Measurements from ENCODE around the gene ETFDH. TPM values are rescaled to one million over a fixed set of nuclear protein-coding genes. Genes with fewer than 3 reads are reported as not detected.

The ETFDH gene
- total RNA-seq, 1 experiment from 2014 or later, result 12.4 TPM

DNA sequence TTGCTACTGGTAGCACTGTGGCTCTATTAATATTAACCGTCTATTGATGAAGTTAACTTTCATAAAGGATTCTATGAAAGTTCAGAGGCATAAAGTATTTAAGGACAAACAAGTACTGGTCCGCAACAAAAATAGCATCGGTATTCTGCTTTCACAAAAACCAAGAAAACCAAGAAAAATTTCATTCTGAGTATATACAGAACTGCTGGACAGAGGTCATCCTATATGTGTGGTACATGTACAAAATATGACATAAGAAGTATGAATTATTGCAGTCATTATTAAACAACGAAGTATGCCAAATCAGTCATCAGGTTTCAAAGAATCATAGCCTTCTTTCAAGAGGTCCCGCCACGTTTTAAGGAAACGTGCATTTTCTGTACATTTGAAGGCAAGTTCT is 2.8 kb upstream of the ETFDH start:
- CTCF ChIA-PET, result interaction anchor here (1.1 kb wide), 1 partner anchor 9 kb away, joined by 3 read pairs; no protein-coding TSS in a partner anchor
- no peak overlapping the region for H3K4me3 Mint-ChIP-seq
- no peak for TF ChIP-seq TCF7 (CRISPR knock-in tag; IDR thresholded peaks at IDR 0.05; ENCODE audit: low read depth)
- TF ChIP-seq ZNF396 (CRISPR knock-in tag; IDR thresholded peaks at IDR 0.05; ENCODE audit: borderline replicate concordance), result no peak
- no peak for TF ChIP-seq PRDM15 (CRISPR knock-in tag; IDR thresholded peaks at IDR 0.05)
- TF ChIP-seq ZNF281 (CRISPR knock-in tag; IDR thresholded peaks at IDR 0.05), result no peak
- no peak for TF ChIP-seq ZNF532 (CRISPR knock-in tag; IDR thresholded peaks at IDR 0.05; ENCODE audit: borderline replicate concordance)
- TF ChIP-seq ELF4 (CRISPR knock-in tag; IDR thresholded peaks at IDR 0.05; ENCODE audit: low read depth), result no peak
- TF ChIP-seq, protein P1, sequence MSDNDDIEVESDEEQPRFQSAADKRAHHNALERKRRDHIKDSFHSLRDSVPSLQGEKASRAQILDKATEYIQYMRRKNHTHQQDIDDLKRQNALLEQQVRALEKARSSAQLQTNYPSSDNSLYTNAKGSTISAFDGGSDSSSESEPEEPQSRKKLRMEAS (CRISPR knock-in tag; IDR thresholded peaks at IDR 0.05), result no peak
- no peak for TF ChIP-seq SOX15 (CRISPR knock-in tag; IDR thresholded peaks at IDR 0.05)
- no peak for TF ChIP-seq TEAD1 (CRISPR knock-in tag; IDR thresholded peaks at IDR 0.05)
- TF ChIP-seq, protein P2, sequence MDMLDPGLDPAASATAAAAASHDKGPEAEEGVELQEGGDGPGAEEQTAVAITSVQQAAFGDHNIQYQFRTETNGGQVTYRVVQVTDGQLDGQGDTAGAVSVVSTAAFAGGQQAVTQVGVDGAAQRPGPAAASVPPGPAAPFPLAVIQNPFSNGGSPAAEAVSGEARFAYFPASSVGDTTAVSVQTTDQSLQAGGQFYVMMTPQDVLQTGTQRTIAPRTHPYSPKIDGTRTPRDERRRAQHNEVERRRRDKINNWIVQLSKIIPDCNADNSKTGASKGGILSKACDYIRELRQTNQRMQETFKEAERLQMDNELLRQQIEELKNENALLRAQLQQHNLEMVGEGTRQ (CRISPR knock-in tag; IDR thresholded peaks at IDR 0.05), result no peak
- TF ChIP-seq, protein P3, sequence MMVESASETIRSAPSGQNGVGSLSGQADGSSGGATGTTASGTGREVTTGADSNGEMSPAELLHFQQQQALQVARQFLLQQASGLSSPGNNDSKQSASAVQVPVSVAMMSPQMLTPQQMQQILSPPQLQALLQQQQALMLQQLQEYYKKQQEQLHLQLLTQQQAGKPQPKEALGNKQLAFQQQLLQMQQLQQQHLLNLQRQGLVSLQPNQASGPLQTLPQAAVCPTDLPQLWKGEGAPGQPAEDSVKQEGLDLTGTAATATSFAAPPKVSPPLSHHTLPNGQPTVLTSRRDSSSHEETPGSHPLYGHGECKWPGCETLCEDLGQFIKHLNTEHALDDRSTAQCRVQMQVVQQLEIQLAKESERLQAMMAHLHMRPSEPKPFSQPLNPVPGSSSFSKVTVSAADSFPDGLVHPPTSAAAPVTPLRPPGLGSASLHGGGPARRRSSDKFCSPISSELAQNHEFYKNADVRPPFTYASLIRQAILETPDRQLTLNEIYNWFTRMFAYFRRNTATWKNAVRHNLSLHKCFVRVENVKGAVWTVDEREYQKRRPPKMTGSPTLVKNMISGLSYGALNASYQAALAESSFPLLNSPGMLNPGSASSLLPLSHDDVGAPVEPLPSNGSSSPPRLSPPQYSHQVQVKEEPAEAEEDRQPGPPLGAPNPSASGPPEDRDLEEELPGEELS (CRISPR knock-in tag; IDR thresholded peaks at IDR 0.05), result no peak
- TF ChIP-seq, protein P4, sequence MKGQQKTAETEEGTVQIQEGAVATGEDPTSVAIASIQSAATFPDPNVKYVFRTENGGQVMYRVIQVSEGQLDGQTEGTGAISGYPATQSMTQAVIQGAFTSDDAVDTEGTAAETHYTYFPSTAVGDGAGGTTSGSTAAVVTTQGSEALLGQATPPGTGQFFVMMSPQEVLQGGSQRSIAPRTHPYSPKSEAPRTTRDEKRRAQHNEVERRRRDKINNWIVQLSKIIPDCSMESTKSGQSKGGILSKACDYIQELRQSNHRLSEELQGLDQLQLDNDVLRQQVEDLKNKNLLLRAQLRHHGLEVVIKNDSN (CRISPR knock-in tag; IDR thresholded peaks at IDR 0.05), result no peak
- TF ChIP-seq HMGA2 (CRISPR knock-in tag; IDR thresholded peaks at IDR 0.05), result no peak
- TF ChIP-seq, protein P5, sequence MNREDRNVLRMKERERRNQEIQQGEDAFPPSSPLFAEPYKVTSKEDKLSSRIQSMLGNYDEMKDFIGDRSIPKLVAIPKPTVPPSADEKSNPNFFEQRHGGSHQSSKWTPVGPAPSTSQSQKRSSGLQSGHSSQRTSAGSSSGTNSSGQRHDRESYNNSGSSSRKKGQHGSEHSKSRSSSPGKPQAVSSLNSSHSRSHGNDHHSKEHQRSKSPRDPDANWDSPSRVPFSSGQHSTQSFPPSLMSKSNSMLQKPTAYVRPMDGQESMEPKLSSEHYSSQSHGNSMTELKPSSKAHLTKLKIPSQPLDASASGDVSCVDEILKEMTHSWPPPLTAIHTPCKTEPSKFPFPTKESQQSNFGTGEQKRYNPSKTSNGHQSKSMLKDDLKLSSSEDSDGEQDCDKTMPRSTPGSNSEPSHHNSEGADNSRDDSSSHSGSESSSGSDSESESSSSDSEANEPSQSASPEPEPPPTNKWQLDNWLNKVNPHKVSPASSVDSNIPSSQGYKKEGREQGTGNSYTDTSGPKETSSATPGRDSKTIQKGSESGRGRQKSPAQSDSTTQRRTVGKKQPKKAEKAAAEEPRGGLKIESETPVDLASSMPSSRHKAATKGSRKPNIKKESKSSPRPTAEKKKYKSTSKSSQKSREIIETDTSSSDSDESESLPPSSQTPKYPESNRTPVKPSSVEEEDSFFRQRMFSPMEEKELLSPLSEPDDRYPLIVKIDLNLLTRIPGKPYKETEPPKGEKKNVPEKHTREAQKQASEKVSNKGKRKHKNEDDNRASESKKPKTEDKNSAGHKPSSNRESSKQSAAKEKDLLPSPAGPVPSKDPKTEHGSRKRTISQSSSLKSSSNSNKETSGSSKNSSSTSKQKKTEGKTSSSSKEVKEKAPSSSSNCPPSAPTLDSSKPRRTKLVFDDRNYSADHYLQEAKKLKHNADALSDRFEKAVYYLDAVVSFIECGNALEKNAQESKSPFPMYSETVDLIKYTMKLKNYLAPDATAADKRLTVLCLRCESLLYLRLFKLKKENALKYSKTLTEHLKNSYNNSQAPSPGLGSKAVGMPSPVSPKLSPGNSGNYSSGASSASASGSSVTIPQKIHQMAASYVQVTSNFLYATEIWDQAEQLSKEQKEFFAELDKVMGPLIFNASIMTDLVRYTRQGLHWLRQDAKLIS (CRISPR knock-in tag; IDR thresholded peaks at IDR 0.05; ENCODE audit: borderline replicate concordance), result no peak
- no peak for TF ChIP-seq ZNF138 (CRISPR knock-in tag; conservative IDR thresholded peaks at IDR 0.05)
- TF ChIP-seq CREM (CRISPR knock-in tag; IDR thresholded peaks at IDR 0.05), result no peak
- TF ChIP-seq FOXJ3 (CRISPR knock-in tag; IDR thresholded peaks at IDR 0.05; ENCODE audit: borderline replicate concordance), result no peak
- no peak for TF ChIP-seq SMAD3 (CRISPR knock-in tag; IDR thresholded peaks at IDR 0.05; ENCODE audit: borderline replicate concordance)
- TF ChIP-seq ETV6 (CRISPR knock-in tag; IDR thresholded peaks at IDR 0.05), result no peak
- no peaks in the 10 kb centered on the region for H3K27me3 Mint-ChIP-seq (ENCODE audit: low read depth)
- DNase-seq (ENCODE audit: low spot score) (no peak), ATAC-seq (no peak)
- POLR2A ChIA-PET, result no interaction called here
- peaks cover 23% of the 10 kb centered on the region for H3K36me3 Mint-ChIP-seq
- peaks cover 6% of the 10 kb centered on the region for H3K9me3 Mint-ChIP-seq
- peaks cover 13% of the 10 kb centered on the region for H3K4me1 Mint-ChIP-seq
- no peak overlapping the region for H3K27ac Mint-ChIP-seq

All from WTC11 (cell line).